Adrenal gland (tissue), 12 donors: ENCODE results near the gene CSPG4. TPM values are rescaled to one million over a fixed set of nuclear protein-coding genes. Genes with fewer than 3 reads are reported as not detected.

Source experiments
- DNase-seq, 7 donors: peaks; one replicate each; pipeline ENCODE4 v3.0.0-alpha.2; 2019 to 2020
- H3K27ac ChIP-seq, 5 donors: fragments of 200-600 bp; sonication (generic) in 4 of 5; 1 replicate in 3 of 5; 2 replicates in 2 of 5; pipeline versions ENCODE4 v1.5.1 to v1.8.0; 2016 to 2020; ENCODE audit warnings: mild to moderate bottlenecking in 1 of 5
- H3K27me3 ChIP-seq: fragments of 200-600 bp; 2 replicates; pipeline ENCODE4 v1.8.0; 2021
- H3K36me3 ChIP-seq, 2 donors: fragments of 200-600 bp; replicated peaks in 1 of 2; 1 replicate in 1 of 2; 2 replicates in 1 of 2; pipeline versions ENCODE4 v1.5.1 to v1.8.0; 2018 to 2022
- H3K4me1 ChIP-seq, 2 donors: fragments of 200-600 bp; replicated peaks in 1 of 2; 1 replicate in 1 of 2; 2 replicates in 1 of 2; pipeline versions ENCODE4 v1.5.1 to v1.8.0; 2018 to 2021
- H3K4me3 ChIP-seq, 4 donors: fragments of 200-600 bp; sonication (generic) in 3 of 4; one replicate each; pipeline ENCODE4 v1.5.1; 2016 to 2018
- H3K9me3 ChIP-seq, 3 donors: fragments of 200-600 bp; sonication (generic) in 1 of 3; replicated peaks in 1 of 3; 1 replicate in 2 of 3; 2 replicates in 1 of 3; pipeline versions ENCODE4 v1.5.1 to v1.8.0; 2016 to 2021
- CTCF ChIP-seq, 6 experiments: fragments of 450-650 bp in 4 of 6; fragments of 200-600 bp in 2 of 6; sonication (generic) in 1 of 6; IDR thresholded peaks; 1 replicate in 5 of 6; 2 replicates in 1 of 6; pipeline versions ENCODE4 v1.5.1 to v1.8.0; 2016 to 2021; ENCODE audit warnings: antibody characterized with exemption in 6 of 6, mild to moderate bottlenecking in 2 of 6, moderate library complexity in 1 of 6
- POLR2A ChIP-seq, 2 donors: fragments of 450-650 bp; IDR thresholded peaks; one replicate each; pipeline ENCODE4 v1.6.1; 2017; ENCODE audit warnings: antibody characterized with exemption in 2 of 2, mild to moderate bottlenecking in 2 of 2, moderate library complexity in 1 of 2
- WGBS, 4 donors: extraction: QIAGEN DNeasy Blood & Tissue Kit in 2 of 4; methylation state at CpG; one replicate each; pipeline versions ENCODE4 v1.1.5 to v1.1.7; 2013 to 2017; 5-methylcytosine and 5-hydroxymethylcytosine counted together
- intact Hi-C, 2 donors: fragments of 100-400 bp; cut with DNase I; formaldehyde crosslinking; loops; one replicate each; pipeline versions ENCODE4 v1.14.1 to v1.15.0; 2022 to 2023
- polyA plus RNA-seq, 3 donors: library from polyadenylated mRNA; stranded (reverse); fragments of 200-250 nt in 2 of 3; fragments of 350-450 nt in 1 of 3; fragmentation: Illumina TruSeq in 1 of 3; extraction: RNeasy Lipid Tissue Mini Kit (QIAGEN cat#74804) in 1 of 3; gene quantifications; one replicate each; pipeline ENCODE4 v1.2.3, GENCODE V29; 2013 to 2014
- total RNA-seq, 9 donors: library from RNA; depleted of rRNA in 4 of 9; stranded (reverse); fragments of >200 nt in 4 of 9; fragments of 120-200 nt in 1 of 9; fragmentation: NEBNext Ultra II Directional in 1 of 9; extraction: Animal tissue kit (Norgen Biotek cat#: 25700) in 1 of 9; gene quantifications; one replicate each; pipeline versions ENCODE4 v1.1.0 to v1.2.4, GENCODE V29; 2013 to 2023
- donor health status: healthy with polysubstance abuse.
- donor health status: Bipolar disorder and iron deficiency.
- donor health status: DM: yes; HTN: yes; CAD: no.
- donor health status: DM: no; HTN: no; CAD: no.
- donor health status: DM: no; HTN: no; CAD: no.
- donor health status: DM: yes; HTN: yes; CAD: no.

CSPG4 gene
- total and polyA plus RNA-seq, 12 donors: 0.55 to 6.6 (median 2.8) TPM

GRCh38 chr15:75649045-75649761 is 63.4 kb downstream of the CSPG4 start:
- WGBS, 4 donors: 79 to 100% (median 88%) methylated on average over 8 to 19 of the region's 19 CpGs
- Histone ChIP-seq H3K4me1 (peaks cover 39 to 65% of the 10 kb centered on the region in 2 donors), H3K27me3 (no peaks in the 10 kb centered on the region), H3K27ac (peak overlapping the region in 3 of 5 donors; percentile 95 to 98 (median 97)), H3K36me3 (no peaks in the 10 kb centered on the region), H3K4me3 (peak overlapping the region in 2 of 4 donors; percentile 71 to 99), H3K9me3 (no peaks in the 10 kb centered on the region)
- intact Hi-C loops: no loop called here
- no peak for DNase-seq
- no peak for TF ChIP-seq POLR2A (IDR thresholded peaks at IDR 0.05)
- no peak for TF ChIP-seq CTCF (IDR thresholded peaks at IDR 0.05)

- TF ChIP-seq CTCF (IDR thresholded peaks at IDR 0.05) (no peak), POLR2A (IDR thresholded peaks at IDR 0.05) (peak in 1 of 2 donors; percentile 24)
- peak; percentile 48 to 74 (median 59) for DNase-seq
- intact Hi-C loops: no loop called here
Observed at GRCh38 chr15:75648156-75649000, 64.3 kb downstream of the CSPG4 start.

GRCh38 chr15:75647370-75648155 is 65.1 kb downstream of the CSPG4 start, which contains the start of gene SNX33:
SNX33 (plus strand) TSS chr15:75647912; CDS start chr15:75649103, 1,191 bp downstream.
- H3K9me3 ChIP-seq: no peaks in the 10 kb centered on the region
- peak; percentile 83 to 91 (median 86) for DNase-seq
- 0 to 1% (median 0%) methylated on average over 15 to 68 of the region's 76 CpGs for WGBS, 4 donors
- H3K27me3 ChIP-seq: no peaks in the 10 kb centered on the region
- peak; percentile 76 to 86 for TF ChIP-seq POLR2A (IDR thresholded peaks at IDR 0.05)
- TF ChIP-seq CTCF (IDR thresholded peaks at IDR 0.05): peak in 5 of 6 experiments; percentile 21 to 55 (median 41)
- H3K36me3 ChIP-seq: no peaks in the 10 kb centered on the region
- peaks cover 38 to 50% of the 10 kb centered on the region in 2 donors for H3K4me1 ChIP-seq
- intact Hi-C loops: no loop called here
- peak within 1 kb of the TSS; percentile 94 to 98 (median 96) for H3K27ac ChIP-seq
- peak within 1 kb of the TSS; percentile 71 to 99 (median 88) for H3K4me3 ChIP-seq

More at GRCh38 chr15:75648156-75649000, 64.3 kb downstream of the CSPG4 start:
- H3K4me3 ChIP-seq: peak overlapping the region; percentile 71 to 99 (median 88)
- H3K9me3 ChIP-seq: no peaks in the 10 kb centered on the region
- peak overlapping the region; percentile 94 to 98 (median 96) for H3K27ac ChIP-seq
- no peaks in the 10 kb centered on the region for H3K36me3 ChIP-seq
- 3 to 13% (median 6%) methylated on average over 7 to 34 of the region's 34 CpGs for WGBS, 4 donors
- no peaks in the 10 kb centered on the region for H3K27me3 ChIP-seq
- peaks cover 39 to 59% of the 10 kb centered on the region in 2 donors for H3K4me1 ChIP-seq
